NCI-H526 treated with DMSO at 0.1 percent for 48 hours (cell line): Measurements from ENCODE around the gene BOC.

Experiments
- DNase-seq: peaks from one replicate; lab custom pipeline; 2025; lab: John Stamatoyannopoulos, UW

The BOC gene

GRCh38 chr3:113251817-113252216 lies 40.5 kb downstream of the BOC start:
- DNase-seq, result no peak

- DNase-seq, result no peak
These were observed 41.2 kb downstream of the BOC start for GRCh38 chr3:113252553-113252952.

- no peak for DNase-seq
These were observed 42.3 kb downstream of the BOC start for GRCh38 chr3:113253702-113254101.

GRCh38 chr3:113254171-113254947 lies 43.0 kb downstream of the BOC start:
- no peak for DNase-seq

GRCh38 chr3:113255100-113255853 lies 43.9 kb downstream of the BOC start:
- no peak for DNase-seq

GRCh38 chr3:113255854-113256615 lies 44.7 kb downstream of the BOC start:
- no peak for DNase-seq

- no peak for DNase-seq
These were observed 47.0 kb downstream of the BOC start for GRCh38 chr3:113258361-113258760.

GRCh38 chr3:113259196-113259595 lies 47.8 kb downstream of the BOC start:
- no peak for DNase-seq

- no peak for DNase-seq
These were observed 49.8 kb downstream of the BOC start for GRCh38 chr3:113261063-113261625.

GRCh38 chr3:113261626-113262303 lies 50.4 kb downstream of the BOC start:
- DNase-seq, result no peak

GRCh38 chr3:113262304-113262665 lies 50.9 kb downstream of the BOC start:
- no peak for DNase-seq

- DNase-seq, result no peak
These were observed 51.7 kb downstream of the BOC start for GRCh38 chr3:113263020-113263419.

- DNase-seq, result no peak
These were observed 52.4 kb downstream of the BOC start for GRCh38 chr3:113263778-113264177.

- DNase-seq, result peak; percentile 54
These were observed 53.1 kb downstream of the BOC start for GRCh38 chr3:113264283-113265131.

GRCh38 chr3:113265231-113265630 lies 53.9 kb downstream of the BOC start:
- no peak for DNase-seq

GRCh38 chr3:113266738-113267137 lies 55.4 kb downstream of the BOC start:
- no peak for DNase-seq

- no peak for DNase-seq
These were observed 57.0 kb downstream of the BOC start for GRCh38 chr3:113268311-113268710.

- no peak for DNase-seq
These were observed 57.6 kb downstream of the BOC start for GRCh38 chr3:113268942-113269341.

- DNase-seq, result no peak
These were observed 58.3 kb downstream of the BOC start for GRCh38 chr3:113269661-113270060.

- no peak for DNase-seq
These were observed 58.7 kb downstream of the BOC start for GRCh38 chr3:113270068-113270467.

- no peak for DNase-seq
These were observed 59.4 kb downstream of the BOC start for GRCh38 chr3:113270786-113271185.
